ENCODE measurements around the gene RNF222. TPM values are rescaled to one million over a fixed set of nuclear protein-coding genes. Genes with fewer than 3 reads are reported as not detected.

The RNF222 gene
- total RNA-seq, 1 experiment from 2014 or later = 0.09 TPM

DNA sequence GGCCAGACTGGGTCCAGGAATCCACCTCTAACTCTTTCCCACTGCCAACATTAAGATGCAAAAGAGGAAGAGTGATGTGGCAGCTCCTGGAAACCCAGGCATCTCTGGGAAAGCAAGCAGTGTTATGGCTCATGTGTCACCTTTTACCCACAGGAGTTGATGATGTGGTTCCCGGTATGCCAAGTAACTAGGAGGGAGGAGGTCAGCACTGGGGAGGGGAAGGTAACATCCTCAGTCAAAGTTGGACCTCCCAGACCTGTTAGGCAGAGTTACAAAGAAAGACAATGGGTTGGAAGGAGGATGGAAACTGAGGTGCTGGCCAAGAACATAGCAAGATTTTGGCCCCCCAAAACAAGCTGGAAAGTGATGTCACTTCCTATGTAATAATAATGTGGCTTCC is 32.5 kb downstream of the RNF222 start:
- Histone ChIP-seq H3K27ac (ENCODE audit: insufficient read length, low read depth, low read length) (no peak overlapping the region), H3K79me1 (ENCODE audit: insufficient read depth, low read depth, low read length, poor library complexity, severe bottlenecking) (no peaks in the 10 kb centered on the region), H3K27me3 (ENCODE audit: insufficient read depth, low read length) (no peaks in the 10 kb centered on the region), H3K79me2 (ENCODE audit: insufficient read depth, low read length) (no peaks in the 10 kb centered on the region), H3K56ac (ENCODE audit: insufficient read length, low read depth, low read length) (no peak overlapping the region), H3K4me1 (ENCODE audit: insufficient read depth, low read length) (peaks cover 7% of the 10 kb centered on the region; the same call in 1 of the 2 replicates), H3K18ac (ENCODE audit: insufficient read length, low read depth, low read length) (no peak overlapping the region), H2BK15ac (ENCODE audit: low read depth, low read length) (no peak overlapping the region), H2BK120ac (ENCODE audit: low read depth, low read length, poor library complexity, severe bottlenecking) (no peak overlapping the region), H4K91ac (ENCODE audit: insufficient read length, low read depth, low read length) (no peak overlapping the region), H3K23ac (ENCODE audit: insufficient read length, low read depth, low read length) (no peak overlapping the region), H3K4me2 (ENCODE audit: insufficient read depth, insufficient read length, low read length) (no peak overlapping the region), H2BK5ac (ENCODE audit: insufficient read length, low read length) (no peak overlapping the region), H3K9ac (ENCODE audit: extremely low read depth, insufficient read length, low read length) (no peak overlapping the region), H4K8ac (replicated peaks; ENCODE audit: insufficient read length, low read depth, low read length) (no peak overlapping the region), H2BK20ac (ENCODE audit: low read depth, low read length, poor library complexity, severe bottlenecking) (no peak overlapping the region), H2BK12ac (ENCODE audit: insufficient read length, low read depth, low read length) (no peak overlapping the region), H3K9me3 (ENCODE audit: control insufficient read depth, low read depth, low read length) (no peaks in the 10 kb centered on the region), H2AFZ (ENCODE audit: low read length) (no peak overlapping the region), H2AK5ac (ENCODE audit: insufficient read length, low read length) (no peak overlapping the region), H3K14ac (ENCODE audit: insufficient read depth, low read length) (no peak overlapping the region), H3K23me2 (ENCODE audit: insufficient read length, low read depth, low read length, poor library complexity, severe bottlenecking) (no peaks in the 10 kb centered on the region), H4K20me1 (ENCODE audit: control insufficient read depth, insufficient read depth, insufficient read length) (no peaks in the 10 kb centered on the region), H4K5ac (ENCODE audit: insufficient read length, low read depth, low read length) (no peak overlapping the region), H3K4ac (ENCODE audit: low read depth, low read length) (no peak overlapping the region), H3T11ph (ENCODE audit: low read length) (no peak overlapping the region)
- peaks cover 4 to 31% (median 21%) of the 10 kb centered on the region in 3 experiments; a peak in 6 of 7 replicates for H3K36me3 Mint-ChIP-seq (ENCODE audit: insufficient read depth in 1 of 3, low read depth in 3 of 3)
- H3K27ac Mint-ChIP-seq = peak overlapping the region; percentile 62 to 90 (median 89); a peak in 3 of 7 replicates
- peaks cover 15 to 17% of the 10 kb centered on the region in 2 experiments for H3K4me1 Mint-ChIP-seq
- DNase-seq = no peak
- H3K27me3 Mint-ChIP-seq (ENCODE audit: low read depth) = no peaks in the 10 kb centered on the region
- TF ChIP-seq, protein P1, sequence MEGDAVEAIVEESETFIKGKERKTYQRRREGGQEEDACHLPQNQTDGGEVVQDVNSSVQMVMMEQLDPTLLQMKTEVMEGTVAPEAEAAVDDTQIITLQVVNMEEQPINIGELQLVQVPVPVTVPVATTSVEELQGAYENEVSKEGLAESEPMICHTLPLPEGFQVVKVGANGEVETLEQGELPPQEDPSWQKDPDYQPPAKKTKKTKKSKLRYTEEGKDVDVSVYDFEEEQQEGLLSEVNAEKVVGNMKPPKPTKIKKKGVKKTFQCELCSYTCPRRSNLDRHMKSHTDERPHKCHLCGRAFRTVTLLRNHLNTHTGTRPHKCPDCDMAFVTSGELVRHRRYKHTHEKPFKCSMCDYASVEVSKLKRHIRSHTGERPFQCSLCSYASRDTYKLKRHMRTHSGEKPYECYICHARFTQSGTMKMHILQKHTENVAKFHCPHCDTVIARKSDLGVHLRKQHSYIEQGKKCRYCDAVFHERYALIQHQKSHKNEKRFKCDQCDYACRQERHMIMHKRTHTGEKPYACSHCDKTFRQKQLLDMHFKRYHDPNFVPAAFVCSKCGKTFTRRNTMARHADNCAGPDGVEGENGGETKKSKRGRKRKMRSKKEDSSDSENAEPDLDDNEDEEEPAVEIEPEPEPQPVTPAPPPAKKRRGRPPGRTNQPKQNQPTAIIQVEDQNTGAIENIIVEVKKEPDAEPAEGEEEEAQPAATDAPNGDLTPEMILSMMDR (conservative IDR thresholded peaks at IDR 0.05) = no peak
- WGBS (ENCODE audit: extremely low coverage, insufficient read length, low lambda C conversion rate) = no CpG with 5 or more reads among the region's 1 CpG
- no peak overlapping the region for H3K4me3 Mint-ChIP-seq
- H3K9me3 Mint-ChIP-seq = no peaks in the 10 kb centered on the region

Data from H9 (cell line).